ENCODE results near the gene CLCN6. TPM values are rescaled to one million over a fixed set of nuclear protein-coding genes. Genes with fewer than 3 reads are reported as not detected.

Gene CLCN6
- total and polyA plus RNA-seq, 2 donors (not counting 1 experiment from before 2014, with no cell fraction given), result 35.0 to 99.8 TPM

DNA sequence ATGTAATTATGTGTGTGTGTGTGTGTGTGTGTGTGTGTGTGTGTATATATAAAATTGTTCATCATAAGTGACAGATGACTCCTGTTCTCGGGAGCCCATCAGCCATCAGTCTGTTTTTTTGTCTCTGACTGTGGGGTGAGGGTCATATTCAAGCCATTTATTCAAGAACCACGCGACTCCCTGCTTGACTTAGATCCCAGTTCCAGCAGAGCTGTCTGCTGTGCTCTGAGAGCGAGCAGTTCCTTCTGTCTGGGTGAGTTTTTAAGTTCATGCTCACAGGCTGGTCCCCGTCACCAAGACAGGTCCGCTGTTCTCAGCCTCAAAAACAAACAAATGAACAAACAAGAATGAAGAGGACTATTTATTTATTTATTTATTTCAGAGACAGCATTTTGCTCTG, 71.1 kb downstream of the CLCN6 start:
- Histone ChIP-seq H3K36me3 (replicated peaks in 1 of 2; ENCODE audit: control extremely low read depth in 1 of 2, control insufficient read depth in 1 of 2, extremely low read depth in 1 of 2, insufficient read depth in 2 of 2, low read length in 1 of 2) (no peaks in the 10 kb centered on the region), H3K27me3 (replicated peaks in 1 of 4; ENCODE audit: control extremely low read depth in 1 of 4, control insufficient read depth in 3 of 4, insufficient read depth in 4 of 4, low read length in 3 of 4) (peaks cover 0 to 19% (median 0%) of the 10 kb centered on the region in 4 experiments), H4K20me1 (ENCODE audit: control insufficient read depth, insufficient read depth, low read length, poor library complexity, severe bottlenecking) (no peaks in the 10 kb centered on the region), H3K27ac (ENCODE audit: low read length in 2 of 2) (no peak overlapping the region), H2AFZ (ENCODE audit: insufficient read depth, low read depth, low read length, poor library complexity, severe bottlenecking) (no peak overlapping the region), H3K79me2 (ENCODE audit: control insufficient read depth, insufficient read depth, low read length) (no peaks in the 10 kb centered on the region), H3K9me3 (ENCODE audit: control extremely low read depth in 1 of 3, control insufficient read depth in 2 of 3, insufficient read depth in 1 of 3, low read length in 2 of 3) (peaks cover 0 to 2% (median 0%) of the 10 kb centered on the region in 3 donors), H3K4me2 (replicated peaks; ENCODE audit: low read depth, low read length, poor library complexity, severe bottlenecking) (no peak overlapping the region), H3K4me1 (ENCODE audit: control insufficient read depth in 2 of 2, insufficient read depth in 2 of 2, low read length in 2 of 2) (no peaks in the 10 kb centered on the region), H3K4me3 (ENCODE audit: control extremely low read depth in 1 of 5, extremely low read depth in 1 of 5, insufficient read depth in 1 of 5, low read depth in 2 of 5, low read length in 4 of 5) (no peak overlapping the region), H3K9ac (ENCODE audit: low read length) (no peak overlapping the region)
- Mint-ChIP-seq H3K4me1 (no peaks in the 10 kb centered on the region), H3K9me3 (ENCODE audit: insufficient read depth) (no peaks in the 10 kb centered on the region), H3K27ac (no peak overlapping the region), H3K27me3 (peaks cover 19% of the 10 kb centered on the region), H3K4me3 (no peak overlapping the region)
- 87% methylated on average over 3 of the region's 6 CpGs for WGBS (ENCODE audit: insufficient coverage)
- no peak for TF ChIP-seq EZH2 (IDR thresholded peaks at IDR 0.05; ENCODE audit: borderline replicate concordance, insufficient read depth, low read depth, low read length, poor library complexity, severe bottlenecking)
- TF ChIP-seq, protein P1, sequence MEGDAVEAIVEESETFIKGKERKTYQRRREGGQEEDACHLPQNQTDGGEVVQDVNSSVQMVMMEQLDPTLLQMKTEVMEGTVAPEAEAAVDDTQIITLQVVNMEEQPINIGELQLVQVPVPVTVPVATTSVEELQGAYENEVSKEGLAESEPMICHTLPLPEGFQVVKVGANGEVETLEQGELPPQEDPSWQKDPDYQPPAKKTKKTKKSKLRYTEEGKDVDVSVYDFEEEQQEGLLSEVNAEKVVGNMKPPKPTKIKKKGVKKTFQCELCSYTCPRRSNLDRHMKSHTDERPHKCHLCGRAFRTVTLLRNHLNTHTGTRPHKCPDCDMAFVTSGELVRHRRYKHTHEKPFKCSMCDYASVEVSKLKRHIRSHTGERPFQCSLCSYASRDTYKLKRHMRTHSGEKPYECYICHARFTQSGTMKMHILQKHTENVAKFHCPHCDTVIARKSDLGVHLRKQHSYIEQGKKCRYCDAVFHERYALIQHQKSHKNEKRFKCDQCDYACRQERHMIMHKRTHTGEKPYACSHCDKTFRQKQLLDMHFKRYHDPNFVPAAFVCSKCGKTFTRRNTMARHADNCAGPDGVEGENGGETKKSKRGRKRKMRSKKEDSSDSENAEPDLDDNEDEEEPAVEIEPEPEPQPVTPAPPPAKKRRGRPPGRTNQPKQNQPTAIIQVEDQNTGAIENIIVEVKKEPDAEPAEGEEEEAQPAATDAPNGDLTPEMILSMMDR (IDR thresholded peaks at IDR 0.05), result no peak
- DNase-seq, result no peak
- ATAC-seq (ENCODE audit: low read depth), result no peak
- intact Hi-C loops (cut with micrococcal nuclease), result no loop called here
- ChIA-PET POLR2A (no interaction called here), CTCF (interaction anchor here (1.6 kb wide), 1 partner anchor 90 kb away, joined by 3 read pairs; no protein-coding TSS in a partner anchor)

DNA sequence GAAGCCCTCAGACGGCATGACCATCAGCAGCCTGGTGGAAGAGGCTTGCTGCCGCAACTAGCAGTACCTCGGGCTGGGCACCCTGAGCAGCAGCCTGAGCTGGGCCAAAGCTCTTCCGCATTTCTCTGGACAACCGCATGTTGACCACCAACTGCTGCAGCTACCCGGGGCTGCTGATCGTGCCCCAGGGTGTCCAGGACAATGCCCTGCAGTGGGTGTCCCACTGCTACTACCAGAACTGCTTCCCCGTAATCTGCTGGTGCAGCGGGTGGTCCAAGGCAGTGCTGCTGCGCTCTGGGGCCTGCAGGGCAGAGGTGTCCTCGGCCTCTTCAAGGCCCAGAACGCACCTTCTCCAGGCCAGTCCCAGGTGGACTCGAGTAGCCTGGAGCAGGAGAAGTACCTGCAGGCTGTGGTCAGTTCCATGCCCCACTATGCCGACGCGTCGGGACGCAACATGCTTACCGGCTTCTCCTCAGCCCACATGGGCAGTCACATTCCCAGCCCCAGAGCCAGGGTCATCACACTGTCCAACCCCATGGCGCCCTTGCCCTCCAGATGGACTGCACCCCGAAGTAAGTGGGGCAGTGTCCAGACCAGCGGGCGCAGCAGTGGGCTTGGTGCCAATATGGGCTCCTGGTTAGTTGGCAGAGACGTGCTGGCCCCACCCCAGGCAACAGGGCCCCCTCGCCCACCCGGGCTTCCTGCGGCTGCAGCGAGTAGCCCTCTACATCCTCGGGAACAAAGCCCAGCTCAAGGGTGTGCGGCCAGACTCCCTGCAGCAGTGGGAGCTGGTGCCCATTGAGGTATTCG, 72.3 kb downstream of the CLCN6 start:
- no peak overlapping the region for H3K27ac ChIP-seq (ENCODE audit: low read length in 2 of 2)
- peaks cover 0 to 3% (median 0%) of the 10 kb centered on the region in 3 donors for H3K9me3 ChIP-seq (ENCODE audit: control extremely low read depth in 1 of 3, control insufficient read depth in 2 of 3, insufficient read depth in 1 of 3, low read length in 2 of 3)
- H3K4me2 ChIP-seq (replicated peaks; ENCODE audit: low read depth, low read length, poor library complexity, severe bottlenecking), result no peak overlapping the region
- H3K9ac ChIP-seq (ENCODE audit: low read length), result no peak overlapping the region
- H3K79me2 ChIP-seq (ENCODE audit: control insufficient read depth, insufficient read depth, low read length), result no peaks in the 10 kb centered on the region
- H3K4me1 ChIP-seq (ENCODE audit: control insufficient read depth in 2 of 2, insufficient read depth in 2 of 2, low read length in 2 of 2), result no peaks in the 10 kb centered on the region
- H3K9me3 Mint-ChIP-seq (ENCODE audit: insufficient read depth), result no peaks in the 10 kb centered on the region
- ATAC-seq (ENCODE audit: low read depth), result no peak
- POLR2A ChIA-PET, result no interaction called here
- no peaks in the 10 kb centered on the region for H3K36me3 ChIP-seq (replicated peaks in 1 of 2; ENCODE audit: control extremely low read depth in 1 of 2, control insufficient read depth in 1 of 2, extremely low read depth in 1 of 2, insufficient read depth in 2 of 2, low read length in 1 of 2)
- no peaks in the 10 kb centered on the region for H3K4me1 Mint-ChIP-seq
- H3K27me3 Mint-ChIP-seq, result peaks cover 22% of the 10 kb centered on the region
- WGBS (ENCODE audit: insufficient coverage), result 89% methylated on average over 31 of the region's 31 CpGs
- no peak overlapping the region for H2AFZ ChIP-seq (ENCODE audit: insufficient read depth, low read depth, low read length, poor library complexity, severe bottlenecking)
- CTCF ChIA-PET, result interaction anchor here (0.5 to 1.6 kb wide), 3 partner anchors 18 to 89 kb away, joined by 3 read pairs; no protein-coding TSS in a partner anchor
- DNase-seq, result no peak
- H3K4me3 ChIP-seq (ENCODE audit: control extremely low read depth in 1 of 5, extremely low read depth in 1 of 5, insufficient read depth in 1 of 5, low read depth in 2 of 5, low read length in 4 of 5), result no peak overlapping the region
- TF ChIP-seq, protein P1 (IDR thresholded peaks at IDR 0.05), result no peak
- no peak for TF ChIP-seq EZH2 (IDR thresholded peaks at IDR 0.05; ENCODE audit: borderline replicate concordance, insufficient read depth, low read depth, low read length, poor library complexity, severe bottlenecking)
- H3K27ac Mint-ChIP-seq, result no peak overlapping the region
- H3K27me3 ChIP-seq (replicated peaks in 1 of 4; ENCODE audit: control extremely low read depth in 1 of 4, control insufficient read depth in 3 of 4, insufficient read depth in 4 of 4, low read length in 3 of 4), result peaks cover 0 to 19% (median 0%) of the 10 kb centered on the region in 4 experiments
- H3K4me3 Mint-ChIP-seq, result no peak overlapping the region
- no peaks in the 10 kb centered on the region for H4K20me1 ChIP-seq (ENCODE audit: control insufficient read depth, insufficient read depth, low read length, poor library complexity, severe bottlenecking)
- intact Hi-C loops (cut with micrococcal nuclease), result no loop called here

Data from B cell (primary cell).